GM21367 (cell line): ENCODE data around the gene IL6.
"Not testable (repeated sequence)": the region's sequence is repeated elsewhere in the genome, so short reads cannot be mapped to it uniquely, and the experiment has no call there.

Source experiments
- ATAC-seq: cut with Tn5 transposase; IDR thresholded peaks from one replicate; pipeline ENCODE4 v1.9.1; 2021; ENCODE audit not compliant: unreplicated experiment

IL6 gene

DNA sequence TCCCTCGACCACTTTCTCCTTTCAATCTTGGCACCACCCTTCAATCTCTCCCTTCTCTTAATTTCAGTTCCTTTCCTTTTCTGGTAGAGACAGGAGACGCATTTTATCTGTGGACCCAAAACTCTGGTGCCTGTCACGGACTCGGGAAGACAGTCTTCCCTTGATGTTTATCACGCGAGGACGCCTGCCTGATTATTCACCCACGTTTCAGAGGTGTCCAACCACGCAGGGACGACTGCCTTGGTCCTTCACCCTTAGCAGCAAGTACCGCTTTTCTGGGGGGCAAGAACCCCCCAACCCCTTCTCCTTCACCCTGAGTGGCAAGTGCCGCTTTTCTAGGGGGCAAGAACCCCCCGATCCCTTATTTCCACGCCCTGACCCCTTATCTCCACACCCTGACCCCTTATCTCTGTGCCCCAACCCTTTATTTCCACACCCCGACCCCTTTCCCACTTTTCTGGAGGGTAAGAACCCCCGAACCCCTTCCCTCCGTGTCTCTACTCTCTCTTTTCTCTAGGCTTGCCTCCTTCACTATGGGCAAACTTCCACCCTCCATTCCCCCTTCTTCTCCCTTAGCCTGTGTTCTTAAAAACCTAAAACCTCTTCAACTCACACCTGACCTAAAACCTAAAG is 22.9 kb upstream of the IL6 start:
- not testable (repeated sequence) for ATAC-seq

DNA sequence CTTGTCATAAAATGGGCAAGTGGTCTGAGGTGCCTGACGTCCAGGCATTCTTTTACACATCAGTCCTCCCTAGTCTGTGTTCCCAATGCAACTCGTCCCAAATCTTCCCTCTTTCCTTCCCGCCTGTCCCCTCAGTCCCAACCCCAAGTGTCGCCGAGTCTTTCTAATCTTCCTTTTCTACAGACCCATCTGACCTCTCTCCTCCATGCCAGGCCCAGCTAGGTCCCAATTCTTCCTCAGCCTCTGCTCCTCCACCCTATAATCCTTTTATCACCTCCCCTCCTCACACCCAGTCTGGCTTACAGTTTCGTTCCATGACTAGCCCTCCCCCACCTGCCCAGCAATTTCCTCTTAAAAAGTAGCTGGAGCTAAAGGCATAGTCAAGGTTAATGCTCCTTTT is 22.3 kb upstream of the IL6 start:
- not testable (repeated sequence) for ATAC-seq

DNA sequence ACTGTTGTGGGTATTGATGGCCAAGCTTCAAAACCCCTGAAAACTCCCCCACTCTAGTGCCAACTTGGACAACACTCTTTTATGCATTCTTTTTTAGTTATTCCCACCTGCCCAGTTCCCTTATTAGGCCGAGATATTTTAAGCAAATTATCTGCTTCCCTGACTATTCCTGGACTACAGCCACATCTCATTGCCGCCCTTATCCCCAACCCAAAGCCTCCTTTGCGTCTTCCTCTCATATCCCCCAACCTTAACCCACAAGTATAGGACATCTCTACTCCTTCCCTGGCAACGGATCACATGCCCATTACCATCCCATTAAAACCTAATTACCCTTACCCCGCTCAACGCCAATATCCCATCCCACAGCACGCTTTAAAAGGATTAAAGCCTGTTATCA is 21.1 kb upstream of the IL6 start:
- not testable (repeated sequence) for ATAC-seq

DNA sequence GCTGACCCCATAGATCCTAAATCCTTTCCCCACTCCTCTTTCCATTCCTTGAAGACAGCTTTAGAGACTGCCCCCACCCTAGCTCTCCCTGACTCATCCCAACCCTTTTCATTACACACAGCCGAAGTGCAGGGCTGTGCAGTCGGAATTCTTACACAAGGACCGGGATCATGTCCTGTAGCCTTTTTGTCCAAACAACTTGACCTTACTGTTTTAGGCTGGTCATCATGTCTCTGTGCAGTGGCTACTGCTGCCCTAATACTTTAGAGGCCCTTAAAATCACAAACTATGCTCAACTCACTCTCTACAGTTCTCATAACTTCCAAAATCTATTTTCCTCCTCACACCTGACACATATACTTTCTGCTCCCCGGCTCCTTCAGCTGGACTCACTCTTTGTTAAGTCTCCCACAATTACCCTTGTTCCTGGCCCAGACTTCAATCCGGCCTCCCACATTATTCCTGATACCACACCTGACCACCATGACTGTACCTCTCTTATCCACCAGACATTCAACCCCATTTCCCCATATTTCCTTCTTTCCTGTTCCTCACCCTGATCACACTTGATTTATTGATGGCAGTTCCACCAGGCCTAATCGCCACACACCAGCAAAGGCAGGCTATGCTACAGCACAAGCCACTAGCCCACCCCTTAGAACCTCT is 19.8 kb upstream of the IL6 start:
- ATAC-seq: not testable (repeated sequence)

DNA sequence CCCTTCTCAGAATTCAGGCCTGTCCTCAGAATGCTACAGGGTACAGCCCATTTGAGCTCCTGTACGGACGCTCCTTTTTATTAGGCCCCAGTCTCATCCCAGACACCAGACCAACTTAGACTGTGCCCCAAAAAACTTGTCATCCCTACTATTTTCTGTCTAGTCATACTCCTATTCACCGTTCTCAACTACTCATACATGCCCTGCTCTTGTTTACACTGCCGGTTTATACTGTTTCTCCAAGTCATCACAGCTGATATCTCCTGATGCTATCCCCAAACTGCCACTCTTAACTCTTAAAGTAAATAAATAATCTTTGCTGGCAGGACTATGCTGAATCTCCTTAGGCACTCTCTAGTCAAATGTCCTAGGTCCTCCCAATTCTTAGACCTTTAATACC is 18.8 kb upstream of the IL6 start:
- not testable (repeated sequence) for ATAC-seq

DNA sequence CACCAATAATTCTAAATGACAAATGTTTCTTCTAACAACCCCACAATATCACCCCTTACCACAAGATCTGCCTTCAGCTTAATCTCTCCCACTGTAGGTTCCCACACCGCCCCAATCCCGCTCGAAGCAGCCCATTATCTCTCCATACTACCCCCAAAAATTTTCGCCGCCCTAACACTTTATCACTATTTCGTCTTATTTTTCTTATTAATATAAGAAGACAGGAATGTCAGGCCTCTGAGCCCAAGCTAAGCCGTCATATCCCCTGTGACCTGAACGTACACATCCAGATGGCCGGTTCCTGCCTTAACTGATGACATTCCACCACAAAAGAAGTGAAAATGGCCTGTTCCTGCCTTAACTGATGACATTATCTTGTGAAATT is 18.3 kb upstream of the IL6 start:
- ATAC-seq: not testable (repeated sequence)

DNA sequence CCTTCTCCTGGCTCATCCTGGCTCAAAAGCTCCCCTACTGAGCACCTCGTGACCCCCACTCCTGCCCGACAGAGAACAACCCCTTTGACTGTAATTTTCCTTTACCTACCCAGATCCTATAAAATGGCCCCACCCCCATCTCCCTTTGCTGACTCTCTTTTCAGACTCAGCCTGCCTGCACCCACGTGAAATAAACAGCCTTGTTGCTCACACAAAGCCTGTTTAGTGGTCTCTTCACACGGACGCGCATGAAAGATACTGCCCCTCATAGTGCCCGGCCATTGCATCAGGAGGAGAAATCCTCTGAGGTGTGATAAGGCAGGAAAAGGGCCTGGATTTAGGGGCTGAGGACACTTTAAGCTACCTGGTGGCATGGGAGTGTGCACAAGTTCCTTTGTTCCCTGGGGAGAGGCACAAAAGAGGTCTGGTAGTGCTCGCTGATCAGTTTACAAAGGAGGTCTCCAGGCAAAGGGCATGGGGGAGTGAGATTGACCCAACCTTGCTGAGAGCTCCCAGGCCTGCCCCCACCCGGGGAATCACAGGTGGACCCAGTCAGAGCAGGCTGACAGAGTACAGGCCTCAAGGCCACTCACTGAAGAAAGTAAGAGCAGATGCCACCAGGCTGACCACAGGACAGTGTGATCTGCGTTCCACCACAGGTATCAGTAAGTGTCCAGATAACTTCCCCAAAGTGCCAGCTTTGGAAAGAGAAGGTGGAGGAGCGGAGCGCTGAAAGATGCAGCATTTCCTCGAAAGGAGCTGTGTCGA is 17.8 kb upstream of the IL6 start:
- not testable (repeated sequence) for ATAC-seq

DNA sequence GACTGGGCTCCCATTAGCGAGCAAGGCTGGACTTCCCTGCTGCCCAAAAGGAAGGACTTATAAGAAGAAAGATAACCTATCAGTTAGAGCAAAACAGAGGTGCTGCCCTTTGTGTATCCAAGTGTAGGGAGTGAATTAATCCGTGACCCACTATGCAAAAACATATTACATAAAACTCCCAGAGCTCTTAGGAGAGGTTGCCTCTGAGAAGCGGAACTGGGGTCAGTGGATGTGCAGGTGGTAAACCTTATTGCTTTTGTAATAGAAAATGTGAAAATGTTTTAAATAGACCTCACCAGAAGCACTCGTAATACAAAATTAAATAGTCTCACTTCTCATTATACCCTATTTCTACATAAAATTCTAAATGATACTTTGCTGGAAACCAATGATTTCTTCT is 17.1 kb upstream of the IL6 start:
- no peak for ATAC-seq

DNA sequence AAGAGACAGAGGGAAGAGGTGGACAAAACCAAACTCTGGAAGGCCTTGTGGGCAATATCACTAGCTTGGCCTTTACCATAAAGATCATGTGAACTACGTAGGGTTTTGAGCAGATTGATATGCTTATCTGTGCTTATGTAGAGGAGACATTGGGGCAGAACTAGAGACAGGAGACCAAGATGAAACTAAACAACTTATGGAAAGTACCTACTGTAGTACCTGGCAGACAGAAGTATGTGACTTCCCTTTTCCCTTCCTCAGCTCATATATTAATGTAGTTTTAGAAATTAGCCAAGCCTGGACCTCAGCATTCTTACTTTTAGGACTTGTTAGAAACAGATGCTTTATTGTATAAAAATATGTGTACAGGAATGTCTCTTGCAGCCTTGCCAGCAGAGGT is 14.0 kb upstream of the IL6 start:
- ATAC-seq: no peak

DNA sequence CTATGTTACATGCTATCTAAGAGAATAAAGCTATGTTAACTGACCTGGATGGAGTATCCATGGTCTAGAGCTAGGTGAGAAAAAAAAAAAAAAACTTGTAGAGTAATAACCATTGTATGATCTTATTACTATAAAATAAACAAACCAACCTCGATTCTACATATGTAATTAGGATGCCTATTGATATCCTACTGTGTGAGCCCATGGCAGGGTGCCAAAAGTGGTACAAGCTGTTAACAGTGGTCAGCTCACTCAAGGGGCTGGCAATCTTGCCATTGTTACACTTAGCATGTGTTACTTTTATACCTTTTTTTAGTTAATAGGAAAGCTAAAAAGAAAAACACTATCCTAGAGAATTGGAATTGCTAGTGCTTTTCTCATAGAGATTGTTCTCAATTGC is 13.5 kb upstream of the IL6 start:
- ATAC-seq: no peak

DNA sequence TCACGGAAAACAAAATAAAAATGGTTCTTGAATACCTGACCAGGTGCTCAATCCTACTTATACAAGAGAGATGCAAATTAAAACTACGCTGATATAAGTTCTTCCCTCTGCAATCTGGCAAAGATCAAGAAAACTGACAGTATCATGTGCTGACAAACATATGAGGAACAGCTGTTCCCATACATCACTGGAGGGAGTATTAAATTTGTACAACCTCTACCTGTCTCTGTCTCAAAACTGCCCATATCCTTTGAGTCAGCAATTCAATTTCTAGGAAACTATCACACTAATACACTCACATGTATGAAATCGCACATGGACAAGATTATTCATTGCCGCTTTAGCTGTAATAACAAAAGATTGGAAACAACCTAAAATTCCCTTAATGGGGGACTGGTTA is 11.0 kb upstream of the IL6 start:
- no peak for ATAC-seq

DNA sequence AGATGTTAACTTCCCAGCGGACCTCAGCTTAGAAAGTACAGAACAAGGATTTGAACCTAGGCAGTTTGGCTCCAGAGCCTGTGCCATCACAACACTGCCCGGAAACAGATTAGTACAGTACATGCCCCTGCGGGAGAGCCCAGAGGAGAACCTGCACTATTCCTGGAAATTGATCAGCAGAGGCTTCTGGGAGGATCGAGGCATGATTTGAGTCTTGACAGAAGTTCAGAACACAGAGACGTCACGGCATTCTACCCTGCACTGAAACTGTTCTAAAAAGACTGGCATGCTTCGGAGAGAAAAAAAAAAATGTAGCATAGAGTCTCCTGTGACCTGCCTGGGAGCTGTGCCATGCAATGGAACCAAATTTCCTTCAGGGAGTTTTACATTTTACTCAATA is 9.2 kb upstream of the IL6 start:
- ATAC-seq: no peak

DNA sequence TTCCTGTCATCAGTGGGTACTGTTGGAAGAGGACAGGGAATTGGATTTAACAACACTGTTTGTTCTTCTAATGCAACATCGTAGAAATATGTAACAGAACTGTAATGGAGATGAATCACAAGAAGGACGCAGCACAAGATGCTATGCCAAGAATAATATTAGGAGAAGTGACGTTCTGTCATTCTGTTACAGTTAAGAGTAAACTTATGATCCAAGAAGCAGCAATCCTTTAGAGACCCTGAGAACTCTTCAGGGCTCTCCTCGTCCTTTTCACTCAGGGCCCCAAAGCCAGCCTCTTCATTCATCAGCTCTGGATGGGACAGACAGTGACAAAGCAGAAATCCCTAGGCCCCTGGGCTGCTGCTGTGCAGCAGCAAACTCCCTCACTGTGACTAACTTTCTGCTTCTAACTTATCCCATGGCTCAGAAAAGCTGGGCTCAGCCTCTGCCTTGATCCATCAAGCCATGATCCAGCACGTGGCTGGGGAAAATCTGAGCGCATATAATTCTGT is 8.7 kb upstream of the IL6 start:
- no peak for ATAC-seq

DNA sequence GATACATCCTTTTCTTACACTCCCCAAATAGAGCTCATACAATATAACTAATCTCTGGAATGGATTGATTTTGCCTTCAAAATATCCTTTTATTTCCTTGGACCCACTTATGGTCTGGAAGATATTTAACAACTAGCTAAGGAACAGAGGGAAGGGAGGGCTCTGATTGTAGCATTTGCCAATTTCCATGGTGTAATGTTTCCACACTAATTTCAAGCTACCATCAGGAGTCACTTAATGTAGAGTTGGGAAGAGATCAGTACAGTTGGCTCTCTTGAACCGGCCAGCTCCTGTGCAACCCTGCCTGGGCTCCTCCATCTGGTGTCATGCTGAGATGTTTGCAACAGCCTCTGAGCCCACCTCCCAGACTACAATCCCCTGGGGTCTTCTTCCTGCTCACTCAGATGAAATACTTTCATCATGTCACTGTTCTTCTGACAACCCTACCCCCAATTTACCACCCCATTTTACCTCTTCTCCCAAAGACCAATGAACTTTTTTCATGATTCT is 8.0 kb upstream of the IL6 start:
- ATAC-seq: no peak

DNA sequence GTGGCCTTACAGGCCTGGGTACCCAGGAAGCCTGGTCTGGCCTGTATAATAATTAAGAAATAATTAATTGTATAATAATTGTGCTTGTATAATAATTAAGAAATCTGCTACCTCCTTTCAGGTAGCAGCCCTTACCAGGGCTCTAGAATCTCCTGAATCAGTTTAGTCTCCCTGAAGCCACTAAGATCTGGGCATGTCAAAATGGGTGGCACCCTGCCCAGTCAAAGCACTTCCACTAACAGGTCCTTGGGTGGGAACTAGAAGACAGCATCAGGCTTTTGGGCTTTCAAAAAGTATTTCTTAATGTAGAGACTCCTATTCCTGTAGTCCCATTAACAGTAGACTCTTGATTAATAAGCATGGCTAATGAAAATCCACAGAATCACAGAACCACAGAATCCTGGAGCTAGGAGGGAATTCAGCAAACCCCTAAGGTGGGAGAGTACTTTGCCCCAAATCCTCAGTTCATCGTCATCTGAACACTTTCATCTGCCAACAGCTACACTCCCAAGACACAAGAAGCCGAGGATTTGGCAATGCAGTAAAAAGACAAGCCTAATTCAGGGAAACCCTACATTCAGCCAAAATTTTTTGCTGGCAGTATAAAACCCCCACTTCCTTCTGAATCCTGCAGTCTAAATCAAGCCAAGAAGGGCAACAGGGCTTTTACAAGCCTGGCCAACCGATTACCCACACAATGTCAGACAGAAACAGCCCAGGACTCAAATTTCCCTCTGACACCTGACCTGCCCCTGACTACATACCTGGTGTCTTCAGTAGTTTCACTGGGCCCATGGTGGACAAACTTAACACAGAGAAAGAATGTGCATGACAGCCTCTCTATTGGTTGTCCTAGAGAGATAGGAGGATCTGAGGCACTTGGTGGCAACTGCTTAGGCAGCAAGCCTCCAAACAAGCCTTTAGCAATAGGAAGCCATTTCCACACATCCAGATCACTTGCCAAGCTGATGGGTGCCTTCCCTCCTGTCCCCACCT is 5.9 kb upstream of the IL6 start:
- no peak for ATAC-seq

DNA sequence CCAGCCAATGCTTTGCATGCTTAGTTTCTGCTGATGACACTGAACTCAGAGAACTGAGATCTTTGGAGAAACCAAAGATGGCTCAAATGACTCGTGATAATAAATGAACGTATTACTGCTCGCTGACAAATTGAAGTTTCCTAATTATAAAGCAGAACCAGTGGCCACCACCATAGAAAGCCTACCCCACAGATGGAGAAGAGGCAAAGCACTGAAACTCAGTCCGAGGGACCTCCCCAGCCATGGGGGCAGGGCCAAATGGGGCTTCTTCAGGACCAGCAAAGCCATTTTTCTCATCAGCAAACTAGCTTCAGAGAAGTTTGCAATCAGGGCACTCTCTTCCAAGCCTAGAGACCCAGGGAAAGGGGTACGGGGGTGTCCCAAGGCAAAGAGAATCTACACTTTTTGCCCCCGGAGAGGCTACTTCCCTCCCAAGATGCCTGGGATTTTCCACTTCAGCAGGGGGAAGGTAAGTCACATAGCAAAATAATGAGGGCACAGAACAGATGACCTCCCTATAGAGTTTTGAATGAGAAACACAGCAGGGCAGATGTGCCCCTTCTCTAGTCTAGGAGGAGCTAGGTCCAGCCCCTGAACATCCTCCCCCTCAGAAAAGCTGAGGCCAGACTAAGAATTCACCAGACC is 4.3 kb upstream of the IL6 start:
- ATAC-seq: no peak

DNA sequence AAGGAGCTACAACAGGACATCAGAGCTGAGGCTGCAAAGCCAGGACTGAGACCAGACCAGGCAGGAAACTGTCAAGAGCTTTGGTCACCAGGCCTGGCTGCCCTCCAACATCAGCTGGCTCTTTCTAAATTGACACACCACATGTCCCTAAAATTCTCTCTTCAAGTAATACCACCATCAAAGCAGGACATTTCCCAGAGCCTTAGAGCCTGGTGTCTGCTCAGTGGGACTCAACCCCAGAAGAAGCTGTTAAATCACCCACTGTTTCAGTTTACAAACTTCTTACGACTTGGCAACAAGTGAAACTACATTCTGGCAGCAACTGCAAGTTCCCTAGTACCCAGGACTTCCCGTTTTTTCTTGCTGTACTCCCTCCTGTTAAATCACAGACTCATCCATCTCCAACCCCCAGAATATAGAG is 3.8 kb upstream of the IL6 start:
- no peak for ATAC-seq

DNA sequence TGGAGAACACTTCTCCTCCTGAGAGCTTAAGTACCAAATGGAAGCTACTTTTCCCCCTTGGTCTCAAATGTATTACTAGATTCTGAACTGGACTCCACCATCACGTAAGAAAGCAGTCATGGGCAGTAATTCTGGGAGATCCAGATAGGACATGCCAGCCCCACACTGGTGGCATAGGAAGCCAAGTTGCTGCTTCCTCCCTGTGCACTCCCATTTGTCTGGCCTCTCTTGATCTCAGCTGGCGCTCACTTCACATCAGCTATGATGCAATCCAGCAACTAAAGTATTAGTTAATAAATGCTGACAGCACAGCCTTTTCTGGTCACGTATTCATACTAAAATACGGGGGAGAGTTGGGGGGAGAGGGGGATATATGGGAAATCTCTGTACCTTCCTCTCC is 3.4 kb upstream of the IL6 start:
- ATAC-seq: no peak

DNA sequence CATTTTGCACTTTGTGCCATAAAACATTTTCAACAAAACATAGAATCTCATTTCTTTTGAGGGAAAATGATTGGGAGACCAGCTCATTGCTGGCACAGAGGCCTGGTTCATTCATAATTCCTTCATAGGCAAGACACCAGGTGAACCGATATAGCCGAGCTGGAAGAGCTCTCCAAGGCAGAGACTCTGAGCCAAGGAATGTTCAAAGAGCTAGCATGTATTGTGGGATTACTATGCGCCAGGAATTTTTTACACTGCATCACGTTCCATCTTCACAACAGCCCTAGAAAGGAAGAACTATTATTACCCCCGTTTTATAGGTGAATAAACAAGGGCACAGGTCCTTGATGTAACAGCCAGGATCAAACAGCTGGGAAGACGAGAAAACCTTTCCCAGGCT is 2.1 kb upstream of the IL6 start:
- ATAC-seq: no peak

DNA sequence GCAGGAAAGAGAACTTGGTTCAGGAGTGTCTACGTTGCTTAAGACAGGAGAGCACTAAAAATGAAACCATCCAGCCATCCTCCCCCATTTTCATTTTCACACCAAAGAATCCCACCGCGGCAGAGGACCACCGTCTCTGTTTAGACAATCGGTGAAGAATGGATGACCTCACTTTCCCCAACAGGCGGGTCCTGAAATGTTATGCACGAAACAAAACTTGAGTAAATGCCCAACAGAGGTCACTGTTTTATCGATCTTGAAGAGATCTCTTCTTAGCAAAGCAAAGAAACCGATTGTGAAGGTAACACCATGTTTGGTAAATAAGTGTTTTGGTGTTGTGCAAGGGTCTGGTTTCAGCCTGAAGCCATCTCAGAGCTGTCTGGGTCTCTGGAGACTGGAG is 1.4 kb upstream of the IL6 start:
- no peak for ATAC-seq
